Astrocyte (in vitro differentiated cells and primary cell): ENCODE results near the gene STX5. TPM values are rescaled to one million over a fixed set of nuclear protein-coding genes. Genes with fewer than 3 reads are reported as not detected.
"Not testable (repeated sequence)": the region's sequence is repeated elsewhere in the genome, so short reads cannot be mapped to it uniquely, and the experiment has no call there.

Experiments
- DNase-seq: peaks from one replicate; pipeline ENCODE4 v3.0.0-alpha.2; 2010; ENCODE audit warnings: low read depth
- FAIRE-seq: peaks from 2 replicates; lab custom pipeline; 2011; peaks lifted over from hg19 to GRCh38; lab: Jason Lieb, UNC
- H2AFZ ChIP-seq: 2 replicates; pipeline ENCODE4 v1.6.0; 2012; ENCODE audit warnings: low read depth, low read length, inconsistent platforms
- H3K27ac ChIP-seq: 2 replicates; pipeline ENCODE4 v1.5.1; 2011; ENCODE audit warnings: low read depth, low read length, inconsistent platforms
- H3K27me3 ChIP-seq: 2 replicates; pipeline ENCODE4 v1.6.0; 2011; ENCODE audit warnings: low read length, inconsistent platforms; ENCODE audit not compliant: insufficient read depth
- H3K36me3 ChIP-seq: 2 replicates; pipeline ENCODE4 v1.5.1; 2011; ENCODE audit warnings: low read length, inconsistent platforms; ENCODE audit not compliant: insufficient read depth
- H3K4me1 ChIP-seq: 2 replicates; pipeline ENCODE4 v1.5.1; 2011; ENCODE audit warnings: low read length, inconsistent platforms; ENCODE audit not compliant: insufficient read depth
- H3K4me2 ChIP-seq: 2 replicates; pipeline ENCODE4 v1.6.0; 2012; ENCODE audit warnings: low read length, inconsistent platforms
- H3K4me3 ChIP-seq: 2 replicates; pipeline ENCODE4 v1.5.1; 2011; ENCODE audit warnings: low read depth, mild to moderate bottlenecking, low read length, inconsistent platforms; ENCODE audit not compliant: insufficient read depth
- H3K79me2 ChIP-seq: 2 replicates; pipeline ENCODE4 v1.6.0; 2012; ENCODE audit warnings: mild to moderate bottlenecking, low read length, inconsistent platforms; ENCODE audit not compliant: insufficient read depth
- H3K9ac ChIP-seq: 2 replicates; pipeline ENCODE4 v1.6.0; 2012; ENCODE audit warnings: mild to moderate bottlenecking, low read length, inconsistent platforms
- H3K9me3 ChIP-seq: 2 replicates; pipeline ENCODE4 v1.5.1; 2012; ENCODE audit warnings: low read depth, mild to moderate bottlenecking, low read length, inconsistent platforms; ENCODE audit not compliant: insufficient read depth
- H4K20me1 ChIP-seq: 2 replicates; pipeline ENCODE4 v1.6.0; 2012; ENCODE audit warnings: low read length, inconsistent platforms; ENCODE audit not compliant: insufficient read depth
- H3K27ac Mint-ChIP-seq: one replicate; pipeline ENCODE4 v1.8.0; 2021; ENCODE audit warnings: mild to moderate bottlenecking, mixed read lengths; ENCODE audit not compliant: unreplicated experiment
- H3K27me3 Mint-ChIP-seq: one replicate; pipeline ENCODE4 v1.8.0; 2021; ENCODE audit warnings: low read depth, mixed read lengths; ENCODE audit not compliant: unreplicated experiment
- H3K36me3 Mint-ChIP-seq: one replicate; pipeline ENCODE4 v1.8.0; 2021; ENCODE audit warnings: low read depth, mixed read lengths; ENCODE audit not compliant: unreplicated experiment
- H3K4me1 Mint-ChIP-seq: one replicate; pipeline ENCODE4 v1.8.0; 2021; ENCODE audit warnings: low read depth, mixed read lengths; ENCODE audit not compliant: unreplicated experiment
- H3K4me3 Mint-ChIP-seq: one replicate; pipeline ENCODE4 v1.8.0; 2021; ENCODE audit warnings: mild to moderate bottlenecking, moderate library complexity, mixed read lengths; ENCODE audit not compliant: unreplicated experiment
- H3K9me3 Mint-ChIP-seq: one replicate; pipeline ENCODE4 v1.8.0; 2021; ENCODE audit warnings: mild to moderate bottlenecking, mixed read lengths; ENCODE audit not compliant: unreplicated experiment
- EZH2 ChIP-seq: IDR thresholded peaks from 2 replicates; pipeline ENCODE4 v1.6.1; 2012; ENCODE audit warnings: mild to moderate bottlenecking, low read length, inconsistent platforms; ENCODE audit not compliant: insufficient read depth
- total RNA-seq: library from RNA; stranded (reverse); gene quantifications from 2 replicates; pipeline ENCODE4 v1.2.1, GENCODE V29; 2021
- TF ChIP-seq, protein P1 (sequence below): IDR thresholded peaks from 2 replicates; pipeline ENCODE4 v1.5.1; 2011; ENCODE audit warnings: low read depth, mild to moderate bottlenecking, inconsistent platforms, low read length, moderate library complexity; ENCODE audit not compliant: insufficient read depth

STX5 gene
- total RNA-seq, 1 donor from 2014 or later = 45.7 TPM

DNA sequence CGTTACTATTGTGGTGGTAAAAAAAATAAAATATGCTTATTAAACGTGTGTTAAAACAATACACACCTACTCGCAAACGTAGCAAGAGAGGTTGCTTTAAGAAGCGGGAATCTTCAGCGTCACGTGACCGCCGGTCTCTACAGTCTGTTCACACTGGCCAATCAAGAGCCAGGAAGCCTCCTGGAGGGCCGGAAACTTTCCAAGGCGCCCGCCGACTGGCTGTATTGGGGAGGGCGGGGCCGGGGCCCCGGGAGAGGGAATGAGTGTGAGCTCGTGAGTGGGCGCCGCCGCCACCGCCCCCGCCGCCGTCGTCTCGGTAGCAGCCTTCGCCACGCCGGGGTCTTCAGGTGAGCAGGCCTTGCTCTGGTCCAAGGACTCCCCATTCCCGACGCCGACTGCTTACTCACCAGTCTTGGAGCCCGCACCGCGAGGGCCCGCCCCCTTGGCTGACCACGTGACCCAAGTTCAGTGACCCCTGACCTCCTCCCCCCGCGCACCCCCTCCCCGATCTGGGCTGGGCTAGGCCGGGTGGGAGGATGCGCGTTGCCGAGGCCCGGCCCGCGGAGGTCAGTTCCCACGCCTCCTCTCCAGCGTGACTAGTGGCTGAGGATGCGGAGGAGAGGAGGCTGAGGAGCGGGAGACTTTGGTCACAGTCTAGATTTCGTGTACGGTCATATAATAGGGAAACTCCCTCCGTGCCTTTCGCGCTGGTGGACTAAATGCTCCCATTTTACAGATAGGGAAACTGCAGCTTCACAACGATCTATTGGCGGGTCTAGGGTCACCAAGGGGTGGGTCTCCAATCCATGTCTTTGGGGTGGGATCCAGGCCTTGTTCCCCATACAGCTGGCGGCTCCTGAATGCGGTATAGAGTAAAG lies 60.5 kb downstream of the STX5 start, which contains the start of gene TAF6L:
TAF6L (plus strand) TSS at position 253 of the 878 bp plus-strand sequence. CDS start 4,388 bp downstream, outside the sequence.
- H3K79me2 ChIP-seq = peaks cover 18% of the 10 kb centered on the region
- H4K20me1 ChIP-seq = no peaks in the 10 kb centered on the region
- Mint-ChIP-seq H3K9me3 (no peaks in the 10 kb centered on the region), H3K27ac (peak within 1 kb of the TSS; percentile 90), H3K36me3 (peaks cover 8% of the 10 kb centered on the region), H3K4me3 (peak within 1 kb of the TSS; percentile 84), H3K4me1 (peaks cover 7% of the 10 kb centered on the region), H3K27me3 (no peaks in the 10 kb centered on the region)
- peaks cover 8% of the 10 kb centered on the region for H3K36me3 ChIP-seq
- no peaks in the 10 kb centered on the region for H3K27me3 ChIP-seq
- H3K9ac ChIP-seq = peak within 1 kb of the TSS; percentile 77
- H3K4me2 ChIP-seq = peak within 1 kb of the TSS; percentile 85
- TF ChIP-seq EZH2 = no peak
- TF ChIP-seq, protein P1, sequence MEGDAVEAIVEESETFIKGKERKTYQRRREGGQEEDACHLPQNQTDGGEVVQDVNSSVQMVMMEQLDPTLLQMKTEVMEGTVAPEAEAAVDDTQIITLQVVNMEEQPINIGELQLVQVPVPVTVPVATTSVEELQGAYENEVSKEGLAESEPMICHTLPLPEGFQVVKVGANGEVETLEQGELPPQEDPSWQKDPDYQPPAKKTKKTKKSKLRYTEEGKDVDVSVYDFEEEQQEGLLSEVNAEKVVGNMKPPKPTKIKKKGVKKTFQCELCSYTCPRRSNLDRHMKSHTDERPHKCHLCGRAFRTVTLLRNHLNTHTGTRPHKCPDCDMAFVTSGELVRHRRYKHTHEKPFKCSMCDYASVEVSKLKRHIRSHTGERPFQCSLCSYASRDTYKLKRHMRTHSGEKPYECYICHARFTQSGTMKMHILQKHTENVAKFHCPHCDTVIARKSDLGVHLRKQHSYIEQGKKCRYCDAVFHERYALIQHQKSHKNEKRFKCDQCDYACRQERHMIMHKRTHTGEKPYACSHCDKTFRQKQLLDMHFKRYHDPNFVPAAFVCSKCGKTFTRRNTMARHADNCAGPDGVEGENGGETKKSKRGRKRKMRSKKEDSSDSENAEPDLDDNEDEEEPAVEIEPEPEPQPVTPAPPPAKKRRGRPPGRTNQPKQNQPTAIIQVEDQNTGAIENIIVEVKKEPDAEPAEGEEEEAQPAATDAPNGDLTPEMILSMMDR = no peak
- H3K4me1 ChIP-seq = peaks cover 12% of the 10 kb centered on the region
- DNase-seq = peak; percentile 88
- H3K27ac ChIP-seq = peak within 1 kb of the TSS; percentile 74
- no peak for FAIRE-seq
- peak within 1 kb of the TSS; percentile 72 for H3K4me3 ChIP-seq
- H2AFZ ChIP-seq = peak within 1 kb of the TSS; percentile 90
- H3K9me3 ChIP-seq = no peaks in the 10 kb centered on the region

DNA sequence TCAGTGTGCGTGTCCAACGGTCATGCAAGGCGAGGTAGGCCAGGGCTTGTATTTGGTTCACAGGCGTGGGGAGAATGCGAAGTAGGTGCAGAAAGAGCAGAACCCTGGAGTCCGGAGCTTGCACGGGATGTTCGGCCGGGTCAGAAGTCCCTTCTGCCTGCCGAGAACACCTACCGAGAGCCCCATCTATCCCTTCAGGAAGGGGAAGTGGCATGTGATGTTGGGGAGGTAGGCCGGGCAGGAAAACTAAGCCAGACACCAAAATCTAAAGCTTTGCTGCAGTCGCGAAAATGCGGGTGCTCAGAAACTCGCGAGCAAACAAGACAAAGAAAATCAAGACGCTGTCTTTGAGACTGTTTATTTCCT lies 61.1 kb downstream of the STX5 start:
- Histone ChIP-seq H3K27ac (peak overlapping the region; percentile 74), H2AFZ (peak overlapping the region; percentile 90)
- DNase-seq = peak; percentile 16

DNA sequence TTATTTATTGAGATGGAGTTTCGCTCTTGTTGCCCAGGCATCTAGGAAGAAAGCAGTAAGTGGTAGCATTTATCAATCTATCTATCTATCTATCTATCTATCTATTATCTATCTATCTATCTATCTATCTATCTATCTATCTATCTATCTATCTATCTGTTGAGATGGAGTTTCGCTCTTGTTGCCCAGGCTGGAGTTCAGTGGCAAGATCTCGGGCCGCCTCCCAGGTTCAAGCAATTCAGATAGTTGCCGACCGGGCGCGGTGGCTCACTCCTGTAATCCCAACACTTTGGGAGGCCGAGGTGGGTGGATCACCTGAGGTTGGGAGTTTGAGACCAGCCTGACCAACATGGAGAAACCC lies 71.0 kb downstream of the STX5 start:
- not testable (repeated sequence) for H3K27me3 ChIP-seq, H3K4me1 ChIP-seq, H3K27ac Mint-ChIP-seq, H3K9me3 ChIP-seq, DNase-seq, H3K9me3 Mint-ChIP-seq, FAIRE-seq, H2AFZ ChIP-seq, H3K4me1 Mint-ChIP-seq, H3K36me3 Mint-ChIP-seq, H3K27me3 Mint-ChIP-seq, H3K36me3 ChIP-seq, H3K4me3 ChIP-seq, H3K9ac ChIP-seq, H3K27ac ChIP-seq, H4K20me1 ChIP-seq
- peak overlapping the region; percentile 91 for H3K4me3 Mint-ChIP-seq
- Histone ChIP-seq H3K79me2 (peaks cover 17% of the 10 kb centered on the region), H3K4me2 (peak overlapping the region; percentile 95)

More for the DNA sequence above, 61.1 kb downstream of the STX5 start:
- H3K9me3 ChIP-seq = no peaks in the 10 kb centered on the region
- peaks cover 11% of the 10 kb centered on the region for H3K36me3 ChIP-seq
- TF ChIP-seq EZH2 = no peak
- TF ChIP-seq, protein P1 = no peak
- no peak for FAIRE-seq
- H3K4me1 ChIP-seq = peaks cover 12% of the 10 kb centered on the region
- peaks cover 18% of the 10 kb centered on the region for H3K79me2 ChIP-seq
- H3K4me1 Mint-ChIP-seq = peaks cover 7% of the 10 kb centered on the region
- H3K4me3 ChIP-seq = peak overlapping the region; percentile 72
- H3K9me3 Mint-ChIP-seq = no peaks in the 10 kb centered on the region
- peak overlapping the region; percentile 84 for H3K4me3 Mint-ChIP-seq
- H3K9ac ChIP-seq = peak overlapping the region; percentile 77
- H3K36me3 Mint-ChIP-seq = peaks cover 5% of the 10 kb centered on the region
- H3K27me3 Mint-ChIP-seq = no peaks in the 10 kb centered on the region
- H3K27ac Mint-ChIP-seq = peak overlapping the region; percentile 90
- no peaks in the 10 kb centered on the region for H3K27me3 ChIP-seq
- peak overlapping the region; percentile 85 for H3K4me2 ChIP-seq
- no peaks in the 10 kb centered on the region for H4K20me1 ChIP-seq
